ENCODE measurements around the gene MTUS2.

DNA sequence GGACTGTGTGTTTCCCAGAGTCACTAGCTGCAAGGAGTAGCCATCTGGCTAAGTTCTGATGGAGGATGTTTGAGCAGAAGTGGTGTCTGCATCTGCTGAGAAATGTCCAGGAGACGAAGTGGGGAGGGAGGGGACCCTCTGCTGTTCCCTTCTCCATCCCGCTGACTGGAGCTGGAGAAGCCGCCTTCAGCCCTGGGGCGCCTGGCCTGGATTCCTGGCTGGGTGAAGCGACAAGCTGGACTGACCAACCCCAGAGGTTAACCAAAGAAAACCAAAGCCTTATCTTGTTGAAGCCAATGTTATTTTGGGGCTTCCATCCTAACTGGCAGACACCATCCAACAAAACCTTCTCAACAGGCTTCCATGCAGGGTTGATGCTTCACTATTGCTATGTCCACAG is 707.8 kb downstream of the MTUS2 start:
- TF ChIP-seq FOXA1 (IDR thresholded peaks at IDR 0.05) = no peak
- TF ChIP-seq BHLHE40 (IDR thresholded peaks at IDR 0.05; ENCODE audit: borderline replicate concordance) = no peak
- TF ChIP-seq HDGF (IDR thresholded peaks at IDR 0.05; ENCODE audit: borderline replicate concordance) = no peak
- TF ChIP-seq CTBP1 (IDR thresholded peaks at IDR 0.05; ENCODE audit: borderline replicate concordance) = no peak

All from HEK293T (cell line).